ENCODE measurements around the gene ETS1.

DNA sequence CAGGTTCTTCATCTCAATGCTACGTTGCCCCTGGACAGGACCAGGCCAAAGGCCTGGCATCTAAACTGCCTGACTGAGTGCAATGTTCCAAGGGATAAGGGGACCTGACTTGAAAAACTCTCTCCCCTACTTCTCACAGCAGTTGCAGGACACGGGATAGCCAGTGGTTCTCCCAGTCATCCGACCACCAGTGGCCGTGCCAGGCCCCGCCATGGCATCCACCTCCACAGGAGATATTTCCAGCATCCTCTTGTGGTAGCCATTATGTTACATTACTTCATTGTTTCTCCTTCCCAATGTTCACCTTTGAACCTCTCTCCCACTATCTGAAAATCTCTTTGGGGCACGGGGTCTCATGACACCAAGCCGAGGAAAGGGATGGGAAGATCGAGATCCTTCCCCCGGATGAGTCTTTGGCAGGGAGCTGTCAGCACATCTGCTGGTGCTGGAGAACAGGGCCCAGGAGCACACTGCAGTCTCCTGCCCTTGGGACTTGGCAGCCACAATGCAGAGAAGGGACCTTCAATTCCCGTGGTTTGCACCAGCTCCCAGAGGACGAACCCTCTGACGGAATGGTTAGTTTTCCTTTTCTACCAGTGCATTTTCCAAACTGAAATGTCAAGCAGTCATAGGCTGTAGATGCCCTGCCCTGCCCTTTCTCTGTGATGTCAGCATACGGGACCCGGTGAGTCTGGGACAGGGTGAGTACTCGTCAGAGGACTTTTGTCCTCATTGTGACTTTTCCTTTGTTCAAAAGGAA lies 121.2 kb downstream of the ETS1 start:
- TF ChIP-seq POLR2AphosphoS5 (IDR thresholded peaks at IDR 0.05), result no peak
- TF ChIP-seq POLR2A (IDR thresholded peaks at IDR 0.05), result no peak

Data from prostate gland (tissue), 1 donor.